NCI-H774 (cell line): ENCODE measurements around the gene ATRIP.

ENCODE experiments used
- DNase-seq: peaks from one replicate; lab custom pipeline; 2025; lab: John Stamatoyannopoulos, UW

Gene ATRIP

GRCh38 chr3:48504051-48504946, 57.8 kb downstream of the ATRIP start, which contains the start of gene SHISA5:
Gene SHISA5, minus strand, starts transcription at chr3:48504174. Its CDS starts 80 bp downstream, at chr3:48504094.
- DNase-seq = no peak

GRCh38 chr3:48505146-48505545, 58.6 kb downstream of the ATRIP start:
- DNase-seq = no peak

- no peak for DNase-seq
Observed at GRCh38 chr3:48505968-48506504, 59.5 kb downstream of the ATRIP start.

DNA sequence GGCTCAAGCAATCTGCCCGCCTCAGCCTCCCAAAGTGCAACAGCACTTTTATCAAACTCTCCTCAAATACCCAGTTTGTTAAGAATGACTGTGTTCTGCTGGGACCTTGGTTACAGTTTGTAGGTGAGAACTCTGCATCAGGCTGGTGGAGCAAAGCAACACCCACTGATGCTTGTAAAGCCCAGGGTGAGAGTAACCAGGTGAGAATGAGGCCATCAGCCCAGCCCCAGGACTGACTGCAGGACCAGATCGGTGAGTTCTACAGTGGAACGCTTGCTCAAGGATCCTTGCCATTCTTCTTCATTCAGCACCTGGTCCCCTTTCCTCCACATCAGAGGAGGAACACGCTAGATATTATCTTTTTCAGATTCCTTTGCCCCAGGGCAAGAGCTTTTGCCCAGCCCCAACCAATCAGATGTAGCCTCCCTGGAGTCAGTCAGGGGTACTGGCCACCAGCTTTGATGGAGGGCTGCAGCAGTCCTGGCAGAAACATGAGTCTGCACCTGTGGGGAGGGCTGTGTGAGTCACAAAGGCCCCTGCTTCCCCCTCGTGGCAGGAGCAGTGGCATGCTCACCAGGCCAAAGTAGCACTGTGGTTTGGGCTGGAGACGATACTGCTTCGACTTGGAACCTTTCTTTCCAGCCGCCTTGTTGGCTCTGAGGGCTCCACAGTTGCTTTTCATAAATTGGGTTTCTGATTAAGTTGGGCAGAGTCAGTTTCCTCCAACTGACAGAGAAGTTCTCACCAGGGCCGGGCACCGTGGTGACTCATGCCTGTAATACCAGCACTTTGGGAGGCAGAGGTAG, 60.9 kb downstream of the ATRIP start:
- DNase-seq = no peak

GRCh38 chr3:48511551-48511950, 65.0 kb downstream of the ATRIP start:
- no peak for DNase-seq

DNA sequence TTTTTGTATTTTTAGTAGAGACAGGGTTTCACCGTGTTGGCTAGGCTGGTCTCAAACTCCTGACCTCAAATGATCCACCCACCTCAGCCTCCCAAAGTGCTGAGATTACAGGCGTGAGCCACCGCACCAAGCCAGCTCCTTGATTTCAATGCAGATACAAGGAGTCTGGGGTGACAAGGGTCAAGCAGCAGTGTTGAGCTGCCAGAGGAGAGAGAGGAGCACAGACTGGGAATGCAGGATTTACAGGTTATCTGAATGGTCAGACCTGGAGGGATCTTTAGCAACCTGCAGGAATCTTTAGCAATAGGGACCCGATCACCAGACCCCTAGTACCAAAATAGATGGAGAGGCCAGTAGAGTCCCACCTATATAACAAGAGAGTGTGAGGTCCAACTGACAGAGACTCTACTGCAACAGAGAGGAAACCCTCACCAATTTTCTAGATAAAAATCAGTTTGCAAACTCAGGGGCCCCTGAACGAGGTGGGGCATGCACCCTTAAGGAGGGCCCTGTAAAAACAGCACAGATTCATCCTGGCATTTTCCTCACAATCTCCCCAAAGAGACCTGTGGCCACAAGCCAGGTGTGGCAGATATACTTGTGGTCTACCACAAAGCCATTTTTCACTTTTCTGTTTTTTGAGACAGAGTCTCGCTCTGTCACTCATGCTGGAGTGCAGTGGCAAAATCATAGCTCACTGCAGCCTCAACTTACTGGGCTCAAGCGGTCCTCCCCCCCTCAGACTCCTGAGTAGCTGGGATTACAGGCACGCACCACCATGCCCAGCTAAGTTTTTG, 68.1 kb downstream of the ATRIP start:
- DNase-seq = no peak
